Caco-2 (cell line): Measurements from ENCODE around the gene EFCAB9. TPM values are rescaled to one million over a fixed set of nuclear protein-coding genes. Genes with fewer than 3 reads are reported as not detected.
"Not testable (repeated sequence)": the region's sequence is repeated elsewhere in the genome, so short reads cannot be mapped to it uniquely, and the experiment has no call there.

Experiments used
- BruUV-seq: library from RNA; stranded (reverse); fragments of 400-500 nt; replicated peaks from 2 replicates; lab custom pipeline; 2021; lab: Mats Ljungman, UMichigan
- CTCF ChIA-PET: fragments of 300-600 bp; sonication (Branson Sonifier 250); formaldehyde crosslinking; loops from one replicate; lab custom pipeline; 2022; ENCODE audit warnings: antibody characterized with exemption; lab: Charles Lee
- POLR2A ChIA-PET: fragments of 300-600 bp; sonication (Branson Sonifier 250); formaldehyde crosslinking; loops from one replicate; lab custom pipeline; 2022; ENCODE audit warnings: antibody characterized with exemption; lab: Charles Lee
- DNase-seq, 2 experiments: peaks; one replicate each; pipeline versions ENCODE4 v3.0.0 to v3.0.0-alpha.2; 2020 to 2022
- H3K27me3 ChIP-seq: replicated peaks from 2 replicates; pipeline ENCODE4 v1.6.0; 2011; ENCODE audit warnings: low read length; ENCODE audit not compliant: control insufficient read depth, insufficient read depth
- H3K36me3 ChIP-seq: 2 replicates; pipeline ENCODE4 v1.5.1; 2011; ENCODE audit warnings: low read length; ENCODE audit not compliant: control insufficient read depth, insufficient read depth
- H3K4me1 ChIP-seq: fragments of 250-450 bp; sonication (Bioruptor Pico); 2 replicates; pipeline ENCODE4 v1.5.1; 2020; ENCODE audit warnings: mild to moderate bottlenecking
- H3K4me3 ChIP-seq: 2 replicates; pipeline ENCODE4 v1.5.1; 2011; ENCODE audit warnings: low read depth, mild to moderate bottlenecking, control low read depth, low read length
- H3K9me3 ChIP-seq: fragments of 250-450 bp; sonication (Bioruptor Pico); 2 replicates; pipeline ENCODE4 v1.5.1; 2020; ENCODE audit warnings: mild to moderate bottlenecking, moderate library complexity
- H3K27ac Mint-ChIP-seq: one replicate; pipeline ENCODE4 v1.8.0; 2022; ENCODE audit warnings: mixed read lengths; ENCODE audit not compliant: unreplicated experiment
- H3K27me3 Mint-ChIP-seq: one replicate; pipeline ENCODE4 v1.8.0; 2022; ENCODE audit warnings: mixed read lengths; ENCODE audit not compliant: insufficient read depth, unreplicated experiment
- H3K36me3 Mint-ChIP-seq: one replicate; pipeline ENCODE4 v1.8.0; 2022; ENCODE audit warnings: mild to moderate bottlenecking, mixed read lengths; ENCODE audit not compliant: insufficient read depth, unreplicated experiment
- H3K4me1 Mint-ChIP-seq: one replicate; pipeline ENCODE4 v1.8.0; 2022; ENCODE audit warnings: low read depth, mixed read lengths; ENCODE audit not compliant: unreplicated experiment
- H3K4me3 Mint-ChIP-seq: one replicate; pipeline ENCODE4 v1.8.0; 2022; ENCODE audit warnings: mild to moderate bottlenecking, moderate library complexity, mixed read lengths; ENCODE audit not compliant: unreplicated experiment
- H3K9me3 Mint-ChIP-seq: one replicate; pipeline ENCODE4 v1.8.0; 2022; ENCODE audit warnings: mixed read lengths; ENCODE audit not compliant: unreplicated experiment
- intact Hi-C: fragments of 100-400 bp; cut with micrococcal nuclease; formaldehyde crosslinking; loops from one replicate; pipeline ENCODE4 v1.10.0; 2022; ENCODE audit not compliant: unreplicated experiment
- total RNA-seq: library from RNA; stranded (reverse); gene quantifications from 2 replicates; pipeline ENCODE4 v1.2.3, GENCODE V29; 2022
- TF ChIP-seq, protein P1 (sequence below), 2 experiments: fragments of 200-600 bp in 1 of 2; IDR thresholded peaks; 1 replicate in 1 of 2; 2 replicates in 1 of 2; pipeline versions ENCODE4 v1.5.1 to v1.8.0; 2011 to 2022; ENCODE audit warnings: antibody characterized with exemption in 1 of 2, control low read depth in 1 of 2, inconsistent platforms in 1 of 2, low read depth in 1 of 2, low read length in 1 of 2, mild to moderate bottlenecking in 1 of 2, moderate library complexity in 1 of 2; ENCODE audit not compliant: insufficient read depth in 1 of 2, severe bottlenecking in 1 of 2, unreplicated experiment in 1 of 2

The EFCAB9 gene
- total RNA-seq, 1 experiment from 2014 or later: not detected

DNA sequence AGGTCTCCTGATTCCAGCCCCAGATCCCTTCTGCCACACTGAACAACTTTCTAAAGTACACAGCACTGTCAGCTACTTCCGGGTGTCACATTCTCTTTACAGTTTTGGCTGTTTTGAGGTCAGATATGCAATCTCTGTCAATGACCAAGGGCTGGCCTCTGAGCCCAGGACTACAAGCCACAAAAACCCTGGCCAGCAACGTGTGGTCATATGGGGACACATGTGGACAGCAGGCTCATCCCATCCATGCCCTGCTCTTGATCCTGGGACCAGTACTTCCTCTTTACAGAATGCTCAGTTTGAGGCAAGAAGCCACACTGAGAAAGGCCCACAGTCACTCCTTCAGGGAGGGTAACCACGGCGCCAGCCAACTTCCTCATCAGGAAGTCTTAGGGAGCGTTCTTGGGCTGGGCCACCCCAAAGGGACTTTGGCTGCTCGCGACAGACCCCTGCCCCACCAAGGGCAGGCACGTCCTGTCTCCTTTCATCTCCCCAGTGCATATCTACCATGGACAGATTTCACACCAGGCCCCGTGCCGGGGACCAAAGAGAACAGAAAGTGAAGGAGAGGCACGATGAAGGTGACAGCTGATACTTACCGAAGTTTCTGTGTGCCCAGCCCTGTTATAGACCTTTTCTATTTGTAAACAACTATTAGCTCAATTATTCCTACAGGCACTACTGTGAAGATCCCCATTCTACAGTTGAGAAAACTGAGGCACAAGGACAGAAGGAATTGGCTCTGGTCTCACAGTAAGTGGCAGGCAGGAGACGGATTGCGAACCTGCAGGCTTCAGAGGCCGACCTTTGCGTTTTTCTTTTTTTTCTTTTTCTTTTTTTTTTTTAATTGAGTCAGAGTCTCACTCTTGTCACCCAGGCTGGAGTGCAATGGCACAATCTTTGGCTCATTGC is 43.2 kb upstream of the EFCAB9 start:
- no peak overlapping the region for H3K4me3 Mint-ChIP-seq
- BruUV-seq: no TSS peak
- no peak overlapping the region for H3K4me3 ChIP-seq
- TF ChIP-seq, protein P1, sequence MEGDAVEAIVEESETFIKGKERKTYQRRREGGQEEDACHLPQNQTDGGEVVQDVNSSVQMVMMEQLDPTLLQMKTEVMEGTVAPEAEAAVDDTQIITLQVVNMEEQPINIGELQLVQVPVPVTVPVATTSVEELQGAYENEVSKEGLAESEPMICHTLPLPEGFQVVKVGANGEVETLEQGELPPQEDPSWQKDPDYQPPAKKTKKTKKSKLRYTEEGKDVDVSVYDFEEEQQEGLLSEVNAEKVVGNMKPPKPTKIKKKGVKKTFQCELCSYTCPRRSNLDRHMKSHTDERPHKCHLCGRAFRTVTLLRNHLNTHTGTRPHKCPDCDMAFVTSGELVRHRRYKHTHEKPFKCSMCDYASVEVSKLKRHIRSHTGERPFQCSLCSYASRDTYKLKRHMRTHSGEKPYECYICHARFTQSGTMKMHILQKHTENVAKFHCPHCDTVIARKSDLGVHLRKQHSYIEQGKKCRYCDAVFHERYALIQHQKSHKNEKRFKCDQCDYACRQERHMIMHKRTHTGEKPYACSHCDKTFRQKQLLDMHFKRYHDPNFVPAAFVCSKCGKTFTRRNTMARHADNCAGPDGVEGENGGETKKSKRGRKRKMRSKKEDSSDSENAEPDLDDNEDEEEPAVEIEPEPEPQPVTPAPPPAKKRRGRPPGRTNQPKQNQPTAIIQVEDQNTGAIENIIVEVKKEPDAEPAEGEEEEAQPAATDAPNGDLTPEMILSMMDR (IDR thresholded peaks at IDR 0.05; ENCODE audit: insufficient read depth in 1 of 2, low read depth in 1 of 2, low read length in 1 of 2, severe bottlenecking in 1 of 2, unreplicated experiment in 1 of 2): no peak
- no peak for DNase-seq
- no peaks in the 10 kb centered on the region for H3K9me3 ChIP-seq
- POLR2A ChIA-PET: no interaction called here
- intact Hi-C loops: no loop called here
- no peaks in the 10 kb centered on the region for H3K9me3 Mint-ChIP-seq
- CTCF ChIA-PET: interaction anchor here (0.7 kb wide), 1 partner anchor 22 kb away, joined by 7 read pairs; no protein-coding TSS in a partner anchor
- H3K36me3 ChIP-seq: no peaks in the 10 kb centered on the region
- no peak overlapping the region for H3K27ac Mint-ChIP-seq
- H3K36me3 Mint-ChIP-seq: no peaks in the 10 kb centered on the region
- no peaks in the 10 kb centered on the region for H3K27me3 Mint-ChIP-seq
- no peaks in the 10 kb centered on the region for H3K27me3 ChIP-seq
- H3K4me1 Mint-ChIP-seq: peaks cover 23% of the 10 kb centered on the region
- peaks cover 12% of the 10 kb centered on the region for H3K4me1 ChIP-seq

DNA sequence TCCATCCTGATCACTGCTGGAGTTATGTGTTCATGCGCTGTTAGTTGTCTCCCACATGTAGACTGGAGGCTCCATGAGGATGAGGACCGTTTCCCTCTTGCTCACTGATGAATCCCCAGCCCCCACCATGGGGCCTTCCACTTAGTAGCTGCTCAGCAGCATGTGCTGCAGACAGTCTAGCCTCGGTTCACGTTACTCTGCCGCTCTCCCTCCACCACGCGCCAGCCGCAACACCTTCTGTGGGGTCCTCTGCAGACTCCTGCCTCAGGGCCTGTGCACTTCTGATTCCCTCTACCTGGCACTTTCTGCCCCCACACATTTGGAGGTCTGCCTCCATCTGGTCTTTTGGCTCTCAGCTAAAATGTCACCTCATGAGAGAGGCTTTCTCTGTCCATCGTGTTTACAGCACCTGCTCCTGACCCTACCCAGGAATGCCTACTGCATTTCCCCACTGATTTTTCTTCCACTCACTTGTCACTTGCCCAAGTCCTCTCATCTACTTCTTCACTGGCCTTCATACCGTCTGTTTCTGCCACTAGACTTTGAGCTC is 42.2 kb upstream of the EFCAB9 start:
- Mint-ChIP-seq H3K36me3 (peaks cover 3% of the 10 kb centered on the region), H3K9me3 (no peaks in the 10 kb centered on the region), H3K4me1 (peaks cover 18% of the 10 kb centered on the region), H3K27me3 (no peaks in the 10 kb centered on the region), H3K4me3 (no peak overlapping the region), H3K27ac (no peak overlapping the region)
- ChIA-PET CTCF (interaction anchor here (0.7 to 0.9 kb wide), 2 partner anchors 10 to 11 kb away, joined by 3 read pairs; no protein-coding TSS in a partner anchor), POLR2A (no interaction called here)
- H3K4me3 ChIP-seq: no peak overlapping the region
- intact Hi-C loops: no loop called here
- TF ChIP-seq, protein P1 (IDR thresholded peaks at IDR 0.05; ENCODE audit: insufficient read depth in 1 of 2, low read depth in 1 of 2, low read length in 1 of 2, severe bottlenecking in 1 of 2, unreplicated experiment in 1 of 2): no peak
- H3K36me3 ChIP-seq: no peaks in the 10 kb centered on the region
- H3K27me3 ChIP-seq: no peaks in the 10 kb centered on the region
- H3K9me3 ChIP-seq: no peaks in the 10 kb centered on the region
- peaks cover 6% of the 10 kb centered on the region for H3K4me1 ChIP-seq
- no TSS peak for BruUV-seq
- DNase-seq: no peak

DNA sequence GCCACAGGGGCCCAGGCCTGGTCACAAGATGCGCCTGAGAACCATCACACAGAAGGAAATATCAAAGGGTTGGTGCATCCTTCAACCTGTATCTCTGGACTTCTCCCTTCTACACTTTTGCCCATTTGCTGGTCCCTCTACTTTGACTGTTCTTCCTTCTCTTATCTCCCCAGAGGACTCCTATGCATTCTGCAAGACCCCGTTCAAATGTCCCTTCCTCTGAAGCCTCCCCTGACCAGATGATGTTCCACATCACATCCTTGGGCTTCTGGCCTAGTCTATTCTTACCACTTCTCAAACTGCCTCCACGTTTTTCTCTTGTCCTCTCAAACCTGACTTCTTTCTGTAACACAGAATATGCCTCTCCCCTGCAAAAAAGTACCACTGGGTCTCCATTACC is 40.3 kb upstream of the EFCAB9 start:
- Mint-ChIP-seq H3K9me3 (no peaks in the 10 kb centered on the region), H3K27me3 (no peaks in the 10 kb centered on the region), H3K27ac (no peak overlapping the region), H3K4me3 (no peak overlapping the region), H3K36me3 (peaks cover 7% of the 10 kb centered on the region), H3K4me1 (peaks cover 8% of the 10 kb centered on the region)
- CTCF ChIA-PET: interaction anchor here (0.6 kb wide), 1 partner anchor 9 kb away, joined by 4 read pairs; no protein-coding TSS in a partner anchor
- Histone ChIP-seq H3K4me3 (no peak overlapping the region), H3K27me3 (no peaks in the 10 kb centered on the region), H3K4me1 (peaks cover 6% of the 10 kb centered on the region; the same call in 1 of the 2 replicates), H3K9me3 (no peaks in the 10 kb centered on the region), H3K36me3 (no peaks in the 10 kb centered on the region)
- BruUV-seq: no TSS peak
- DNase-seq: no peak
- intact Hi-C loops: no loop called here
- TF ChIP-seq, protein P1 (IDR thresholded peaks at IDR 0.05; ENCODE audit: insufficient read depth in 1 of 2, low read depth in 1 of 2, low read length in 1 of 2, severe bottlenecking in 1 of 2, unreplicated experiment in 1 of 2): no peak
- POLR2A ChIA-PET: no interaction called here

DNA sequence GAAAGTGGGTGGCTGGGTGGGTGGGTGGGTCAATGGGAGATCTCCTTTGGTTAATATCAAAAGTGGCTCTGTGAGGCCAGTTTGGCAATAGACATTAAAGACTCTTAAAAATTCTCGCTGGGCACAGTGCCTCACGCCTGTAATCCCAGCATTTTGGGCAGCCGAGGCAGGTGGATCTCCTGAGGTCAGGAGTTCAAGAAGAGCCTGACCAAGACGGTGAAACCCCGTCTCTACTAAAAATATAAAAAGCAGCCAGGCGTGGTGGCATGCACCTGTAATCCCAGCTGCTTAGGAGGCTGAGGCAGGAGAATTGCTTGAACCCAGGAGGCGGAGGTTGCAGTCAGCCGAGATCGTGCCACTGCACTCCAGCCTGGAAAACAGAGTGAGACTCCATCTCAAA is 38.9 kb upstream of the EFCAB9 start:
- H3K27me3 ChIP-seq, POLR2A ChIA-PET, CTCF ChIA-PET, BruUV-seq, DNase-seq, H3K36me3 Mint-ChIP-seq, H3K9me3 Mint-ChIP-seq, H3K4me1 Mint-ChIP-seq, intact Hi-C loops, H3K9me3 ChIP-seq, H3K27ac Mint-ChIP-seq, H3K4me3 ChIP-seq, H3K4me1 ChIP-seq, H3K4me3 Mint-ChIP-seq, H3K36me3 ChIP-seq, H3K27me3 Mint-ChIP-seq: not testable (repeated sequence)
